ENCODE data around the gene SPECC1.

SPECC1 gene

GRCh38 chr17:20045476-20045875 is 36.3 kb downstream of the SPECC1 start:
- TF ChIP-seq CTCF (IDR thresholded peaks at IDR 0.05) = no peak

- no peak for TF ChIP-seq CTCF (IDR thresholded peaks at IDR 0.05)
Measured at GRCh38 chr17:20046629-20047028, 37.5 kb downstream of the SPECC1 start.

GRCh38 chr17:20051624-20052023 is 42.5 kb downstream of the SPECC1 start:
- no peak for TF ChIP-seq CTCF (IDR thresholded peaks at IDR 0.05)

GRCh38 chr17:20053361-20053964 is 44.3 kb downstream of the SPECC1 start:
- no peak for TF ChIP-seq CTCF (IDR thresholded peaks at IDR 0.05)

GRCh38 chr17:20059728-20060188 is 50.6 kb downstream of the SPECC1 start:
- TF ChIP-seq CTCF (IDR thresholded peaks at IDR 0.05) = no peak

- TF ChIP-seq CTCF (IDR thresholded peaks at IDR 0.05) = no peak
Measured at GRCh38 chr17:20063665-20064648, 54.8 kb downstream of the SPECC1 start.

- no peak for TF ChIP-seq CTCF (IDR thresholded peaks at IDR 0.05)
Measured at GRCh38 chr17:20066253-20066652, 57.1 kb downstream of the SPECC1 start.
